Liver (tissue), 9 donors: ENCODE data around the gene COL24A1. TPM values are rescaled to one million over a fixed set of nuclear protein-coding genes. Genes with fewer than 3 reads are reported as not detected.

Source experiments
- DNase-seq: peaks from one replicate; pipeline ENCODE4 v3.0.0-alpha.2; 2017; ENCODE audit warnings: low spot score
- H3K27ac ChIP-seq, 2 donors: one replicate each; pipeline ENCODE4 v1.7.0; 2013; ENCODE audit warnings: inconsistent platforms in 2 of 2, low read length in 2 of 2, control low read depth in 1 of 2, low read depth in 1 of 2, mild to moderate bottlenecking in 1 of 2
- H3K27me3 ChIP-seq, 4 donors: one replicate each; pipeline versions ENCODE4 v1.6.1 to v1.7.0; 2013; ENCODE audit warnings: low read length in 3 of 4, inconsistent platforms in 1 of 4, mild to moderate bottlenecking in 1 of 4, moderate library complexity in 1 of 4; ENCODE audit not compliant: control insufficient read depth in 4 of 4, insufficient read depth in 4 of 4
- H3K36me3 ChIP-seq, 4 donors: one replicate each; pipeline versions ENCODE4 v1.6.1 to v1.7.0; 2013; ENCODE audit warnings: low read length in 3 of 4, mild to moderate bottlenecking in 3 of 4, low read depth in 1 of 4, moderate library complexity in 1 of 4; ENCODE audit not compliant: control insufficient read depth in 4 of 4, insufficient read depth in 3 of 4
- H3K4me1 ChIP-seq, 4 donors: one replicate each; pipeline versions ENCODE4 v1.6.1 to v1.7.0; 2013; ENCODE audit warnings: low read length in 3 of 4, mild to moderate bottlenecking in 3 of 4, moderate library complexity in 1 of 4; ENCODE audit not compliant: control insufficient read depth in 4 of 4, insufficient read depth in 4 of 4
- H3K4me3 ChIP-seq, 3 donors: one replicate each; pipeline versions ENCODE4 v1.6.1 to v1.7.0; 2013; ENCODE audit warnings: low read length in 3 of 3, control low read depth in 1 of 3, low read depth in 1 of 3, mild to moderate bottlenecking in 1 of 3
- H3K9ac ChIP-seq, 2 donors: one replicate each; pipeline ENCODE4 v1.7.0; 2013; ENCODE audit warnings: low read length in 2 of 2, mild to moderate bottlenecking in 2 of 2, moderate library complexity in 2 of 2, control low read depth in 1 of 2, low read depth in 1 of 2
- H3K9me3 ChIP-seq, 4 donors: one replicate each; pipeline versions ENCODE4 v1.6.1 to v1.7.0; 2013; ENCODE audit warnings: low read length in 3 of 4; ENCODE audit not compliant: control insufficient read depth in 4 of 4
- ATF3 ChIP-seq: IDR thresholded peaks from 2 replicates; pipeline ENCODE4 v1.6.1; 2016; ENCODE audit warnings: antibody characterized with exemption
- FOXA1 ChIP-seq: IDR thresholded peaks from 2 replicates; pipeline ENCODE4 v1.6.1; 2016; ENCODE audit warnings: antibody characterized with exemption
- FOXA2 ChIP-seq: IDR thresholded peaks from 2 replicates; pipeline ENCODE4 v1.6.1; 2016; ENCODE audit warnings: antibody characterized with exemption
- GABPA ChIP-seq, 2 donors: IDR thresholded peaks in 1 of 2; conservative IDR thresholded peaks in 1 of 2; 2 replicates each; pipeline ENCODE4 v1.6.1; 2016; ENCODE audit warnings: antibody characterized with exemption in 2 of 2, mild to moderate bottlenecking in 1 of 2, moderate library complexity in 1 of 2
- HNF4G ChIP-seq: IDR thresholded peaks from 2 replicates; pipeline ENCODE4 v1.6.1; 2016; ENCODE audit warnings: antibody characterized with exemption
- JUND ChIP-seq, 2 donors: IDR thresholded peaks; 2 replicates each; pipeline ENCODE4 v1.6.1; 2016; ENCODE audit warnings: antibody characterized with exemption in 2 of 2
- MAX ChIP-seq: IDR thresholded peaks from 2 replicates; pipeline ENCODE4 v1.6.1; 2016; ENCODE audit warnings: antibody characterized with exemption
- RXRA ChIP-seq, 2 donors: IDR thresholded peaks; 2 replicates each; pipeline ENCODE4 v1.6.1; 2017 to 2018; ENCODE audit warnings: antibody characterized with exemption in 2 of 2, mild to moderate bottlenecking in 1 of 2
- SP1 ChIP-seq: IDR thresholded peaks from 2 replicates; pipeline ENCODE4 v1.6.1; 2018; ENCODE audit warnings: antibody characterized with exemption, mild to moderate bottlenecking
- WGBS: extraction: QIAGEN DNeasy Blood & Tissue Kit; methylation state at CpG from one replicate; pipeline ENCODE4 v1.1.7; 2013; 5-methylcytosine and 5-hydroxymethylcytosine counted together
- polyA plus RNA-seq, 2 donors: library from polyadenylated mRNA; stranded (reverse) in 1 of 2; unstranded in 1 of 2; fragments of 200-250 nt in 1 of 2; fragments of >200 nt in 1 of 2; fragmentation: Nextera tagmentation in 1 of 2; extraction: Ambion mirVana in 1 of 2; gene quantifications; one replicate each; pipeline versions ENCODE4 v1.2.1 to v1.2.3, GENCODE V29; 2013 to 2015
- total RNA-seq, 2 donors: library from RNA; depleted of rRNA; stranded (reverse); fragments of >200 nt; gene quantifications; one replicate each; pipeline ENCODE4 v1.2.3, GENCODE V29; 2014
- donor health status: healthy.
- donor health status: healthy.
- donor health status: healthy.
- donor health status: healthy.
- donor health status: healthy.

COL24A1 gene
- total and polyA plus RNA-seq, 4 donors = under 0.01 to 0.28 (median 0.01) TPM; not detected in 1

- H3K27ac ChIP-seq = no peak overlapping the region
- H3K36me3 ChIP-seq = no peaks in the 10 kb centered on the region
- H3K9me3 ChIP-seq = no peaks in the 10 kb centered on the region
- no peak for TF ChIP-seq HNF4G
- no peak for TF ChIP-seq MAX
- no peak for TF ChIP-seq JUND (IDR thresholded peaks at IDR 0.05)
- no peak for TF ChIP-seq FOXA1
- TF ChIP-seq RXRA (IDR thresholded peaks at IDR 0.05) = no peak
- H3K9ac ChIP-seq = no peak overlapping the region
- WGBS = 79% methylated on average over 2 of the region's 2 CpGs
- no peak for DNase-seq
- no peaks in the 10 kb centered on the region for H3K4me1 ChIP-seq
- H3K27me3 ChIP-seq = no peaks in the 10 kb centered on the region
- H3K4me3 ChIP-seq = no peak overlapping the region
Measured at GRCh38 chr1:86105533-86105866, 51.1 kb downstream of the COL24A1 start.

GRCh38 chr1:86104606-86105532 is 51.7 kb downstream of the COL24A1 start:
- Histone ChIP-seq H3K27ac (no peak overlapping the region), H3K36me3 (no peaks in the 10 kb centered on the region), H3K27me3 (no peaks in the 10 kb centered on the region), H3K4me1 (no peaks in the 10 kb centered on the region), H3K4me3 (no peak overlapping the region), H3K9me3 (no peaks in the 10 kb centered on the region), H3K9ac (no peak overlapping the region)
- no peak for TF ChIP-seq RXRA (IDR thresholded peaks at IDR 0.05)
- TF ChIP-seq ATF3 = no peak
- TF ChIP-seq MAX = no peak
- 76% methylated on average over 12 of the region's 12 CpGs for WGBS
- DNase-seq = no peak

GRCh38 chr1:86101616-86102015 is 55.0 kb downstream of the COL24A1 start:
- no peak for DNase-seq
- Histone ChIP-seq H3K9ac (no peak overlapping the region), H3K36me3 (no peaks in the 10 kb centered on the region), H3K4me3 (no peak overlapping the region), H3K4me1 (no peaks in the 10 kb centered on the region), H3K9me3 (no peaks in the 10 kb centered on the region), H3K27ac (no peak overlapping the region), H3K27me3 (no peaks in the 10 kb centered on the region)
- no peak for TF ChIP-seq FOXA2
- TF ChIP-seq SP1 = no peak
- 51% methylated on average over 2 of the region's 2 CpGs for WGBS

- Histone ChIP-seq H3K9me3 (no peaks in the 10 kb centered on the region), H3K27ac (no peak overlapping the region), H3K4me1 (no peaks in the 10 kb centered on the region), H3K27me3 (no peaks in the 10 kb centered on the region), H3K9ac (no peak overlapping the region), H3K4me3 (no peak overlapping the region), H3K36me3 (no peaks in the 10 kb centered on the region)
- no peak for DNase-seq
- TF ChIP-seq GABPA (IDR thresholded peaks at IDR 0.05 in 1 of 2, conservative IDR thresholded peaks at IDR 0.05 in 1 of 2) (no peak), FOXA2 (no peak)
- 26% methylated on average over 1 of the region's 1 CpG for WGBS
Measured at GRCh38 chr1:86100401-86100800, 56.2 kb downstream of the COL24A1 start.
